H9 (cell line): ENCODE measurements around the gene SPANXA1. TPM values are rescaled to one million over a fixed set of nuclear protein-coding genes. Genes with fewer than 3 reads are reported as not detected.

Experiments used
- DNase-seq: peaks from one replicate; pipeline ENCODE4 v3.0.0-alpha.2; 2017
- H2AFZ ChIP-seq: one replicate; pipeline ENCODE4 v1.6.1; 2013; ENCODE audit warnings: mild to moderate bottlenecking, low read length, control low read depth, moderate library complexity
- H2AK5ac ChIP-seq: 2 replicates; pipeline ENCODE4 v1.6.1; 2013; ENCODE audit warnings: low read length, control low read depth, mixed read lengths; ENCODE audit not compliant: insufficient read length
- H2BK120ac ChIP-seq: one replicate; pipeline ENCODE4 v1.6.1; 2013; ENCODE audit warnings: low read depth, mild to moderate bottlenecking, low read length, control low read depth, inconsistent platforms; ENCODE audit not compliant: poor library complexity, severe bottlenecking
- H2BK12ac ChIP-seq: 2 replicates; pipeline ENCODE4 v1.6.1; 2013; ENCODE audit warnings: low read length, control low read depth, mixed read lengths, low read depth; ENCODE audit not compliant: insufficient read length
- H2BK15ac ChIP-seq: 2 replicates; pipeline ENCODE4 v1.6.1; 2013; ENCODE audit warnings: low read depth, low read length, control low read depth
- H2BK20ac ChIP-seq: one replicate; pipeline ENCODE4 v1.6.1; 2013; ENCODE audit warnings: low read depth, mild to moderate bottlenecking, low read length, control low read depth, inconsistent platforms; ENCODE audit not compliant: poor library complexity, severe bottlenecking
- H2BK5ac ChIP-seq: 2 replicates; pipeline ENCODE4 v1.6.1; 2013; ENCODE audit warnings: low read length, control low read depth, mixed read lengths; ENCODE audit not compliant: insufficient read length
- H3K14ac ChIP-seq: 2 replicates; pipeline ENCODE4 v1.6.1; 2013; ENCODE audit warnings: low read length, control low read depth; ENCODE audit not compliant: insufficient read depth
- H3K18ac ChIP-seq: 2 replicates; pipeline ENCODE4 v1.6.1; 2013; ENCODE audit warnings: low read depth, mild to moderate bottlenecking, mixed read lengths, low read length, control low read depth; ENCODE audit not compliant: insufficient read length
- H3K23ac ChIP-seq: 2 replicates; pipeline ENCODE4 v1.6.1; 2013; ENCODE audit warnings: low read length, control low read depth, mixed read lengths, low read depth; ENCODE audit not compliant: insufficient read length
- H3K23me2 ChIP-seq: 2 replicates; pipeline ENCODE4 v1.6.1; 2013; ENCODE audit warnings: low read depth, mild to moderate bottlenecking, mixed read lengths, low read length, control low read depth; ENCODE audit not compliant: insufficient read length, poor library complexity, severe bottlenecking
- H3K27ac ChIP-seq: 2 replicates; pipeline ENCODE4 v1.5.1; 2013; ENCODE audit warnings: low read length, control low read depth, mixed read lengths, low read depth; ENCODE audit not compliant: insufficient read length
- H3K27me3 ChIP-seq: 2 replicates; pipeline ENCODE4 v1.6.1; 2013; ENCODE audit warnings: low read length, control low read depth, inconsistent platforms; ENCODE audit not compliant: insufficient read depth
- H3K4ac ChIP-seq: 2 replicates; pipeline ENCODE4 v1.6.1; 2013; ENCODE audit warnings: low read depth, mild to moderate bottlenecking, control low read depth, inconsistent platforms, low read length, moderate library complexity
- H3K4me1 ChIP-seq: 2 replicates; pipeline ENCODE4 v1.6.1; 2013; ENCODE audit warnings: low read length, control low read depth, inconsistent platforms; ENCODE audit not compliant: insufficient read depth
- H3K4me2 ChIP-seq: 2 replicates; pipeline ENCODE4 v1.6.1; 2013; ENCODE audit warnings: low read length, control low read depth, mixed read lengths; ENCODE audit not compliant: insufficient read length, insufficient read depth
- H3K56ac ChIP-seq: 2 replicates; pipeline ENCODE4 v1.6.1; 2013; ENCODE audit warnings: low read depth, mild to moderate bottlenecking, mixed read lengths, low read length, control low read depth; ENCODE audit not compliant: insufficient read length
- H3K79me1 ChIP-seq: 2 replicates; pipeline ENCODE4 v1.6.1; 2013; ENCODE audit warnings: low read depth, mild to moderate bottlenecking, moderate library complexity, low read length, control low read depth, inconsistent platforms; ENCODE audit not compliant: insufficient read depth, poor library complexity, severe bottlenecking
- H3K79me2 ChIP-seq: 2 replicates; pipeline ENCODE4 v1.6.1; 2013; ENCODE audit warnings: low read length, control low read depth, inconsistent platforms; ENCODE audit not compliant: insufficient read depth
- H3K9ac ChIP-seq: 2 replicates; pipeline ENCODE4 v1.6.1; 2013; ENCODE audit warnings: low read length, control low read depth, mixed read lengths; ENCODE audit not compliant: insufficient read length; ENCODE audit errors: extremely low read depth
- H3K9me3 ChIP-seq: one replicate; pipeline ENCODE4 v1.6.1; 2013; ENCODE audit warnings: low read depth, low read length, inconsistent platforms; ENCODE audit not compliant: control insufficient read depth
- H3T11ph ChIP-seq: one replicate; pipeline ENCODE4 v1.6.1; 2013; ENCODE audit warnings: mild to moderate bottlenecking, low read length, control low read depth, inconsistent platforms
- H4K20me1 ChIP-seq: one replicate; pipeline ENCODE4 v1.6.1; 2013; ENCODE audit not compliant: control insufficient read depth, insufficient read length, insufficient read depth
- H4K5ac ChIP-seq: 2 replicates; pipeline ENCODE4 v1.6.1; 2013; ENCODE audit warnings: low read depth, mild to moderate bottlenecking, mixed read lengths, low read length, control low read depth; ENCODE audit not compliant: insufficient read length
- H4K8ac ChIP-seq: replicated peaks from 2 replicates; pipeline ENCODE4 v1.6.1; 2013; ENCODE audit warnings: low read length, control low read depth, mixed read lengths, low read depth; ENCODE audit not compliant: insufficient read length
- H4K91ac ChIP-seq: 2 replicates; pipeline ENCODE4 v1.6.1; 2013; ENCODE audit warnings: low read depth, mild to moderate bottlenecking, moderate library complexity, mixed read lengths, low read length, control low read depth; ENCODE audit not compliant: insufficient read length
- H3K27ac Mint-ChIP-seq, 3 experiments: 2 replicates in 2 of 3; 3 replicates in 1 of 3; pipeline ENCODE4 v1.8.0; 2020 to 2021; ENCODE audit warnings: mixed read lengths in 3 of 3, mild to moderate bottlenecking in 1 of 3, moderate library complexity in 1 of 3
- H3K27me3 Mint-ChIP-seq: 2 replicates; pipeline ENCODE4 v1.8.0; 2021; ENCODE audit warnings: low read depth, mild to moderate bottlenecking, moderate library complexity, mixed read lengths
- H3K36me3 Mint-ChIP-seq, 3 experiments: 2 replicates in 2 of 3; 3 replicates in 1 of 3; pipeline ENCODE4 v1.8.0; 2020 to 2021; ENCODE audit warnings: low read depth in 3 of 3, mixed read lengths in 3 of 3; ENCODE audit not compliant: insufficient read depth in 1 of 3
- H3K4me1 Mint-ChIP-seq, 2 experiments: 2 replicates each; pipeline ENCODE4 v1.8.0; 2020; ENCODE audit warnings: mixed read lengths in 2 of 2
- H3K4me3 Mint-ChIP-seq, 2 experiments: 2 replicates in 1 of 2; 3 replicates in 1 of 2; pipeline ENCODE4 v1.8.0; 2020 to 2021; ENCODE audit warnings: mild to moderate bottlenecking in 2 of 2, mixed read lengths in 2 of 2, moderate library complexity in 1 of 2
- H3K9me3 Mint-ChIP-seq, 2 experiments: 2 replicates in 1 of 2; 3 replicates in 1 of 2; pipeline ENCODE4 v1.8.0; 2020; ENCODE audit warnings: mild to moderate bottlenecking in 2 of 2, mixed read lengths in 2 of 2, moderate library complexity in 1 of 2
- CTCF ChIP-seq: fragments of 200-600 bp; sonication (generic); conservative IDR thresholded peaks from 3 replicates; pipeline ENCODE4 v1.8.0; 2021; ENCODE audit warnings: antibody characterized with exemption, mild to moderate bottlenecking
- WGBS: extraction: QIAGEN DNeasy Blood & Tissue Kit; methylation state at CpG from one replicate; pipeline ENCODE4 v1.1.7; 2013; ENCODE audit warnings: missing lambda C conversion rate, low lambda C conversion rate, mixed read lengths; ENCODE audit not compliant: insufficient read length; ENCODE audit errors: extremely low coverage; 5-methylcytosine and 5-hydroxymethylcytosine counted together
- total RNA-seq: library from RNA; stranded (reverse); gene quantifications from 2 replicates; pipeline ENCODE4 v1.2.1, GENCODE V29; 2021

The SPANXA1 gene
- total RNA-seq, 1 experiment from 2014 or later = not detected

DNA sequence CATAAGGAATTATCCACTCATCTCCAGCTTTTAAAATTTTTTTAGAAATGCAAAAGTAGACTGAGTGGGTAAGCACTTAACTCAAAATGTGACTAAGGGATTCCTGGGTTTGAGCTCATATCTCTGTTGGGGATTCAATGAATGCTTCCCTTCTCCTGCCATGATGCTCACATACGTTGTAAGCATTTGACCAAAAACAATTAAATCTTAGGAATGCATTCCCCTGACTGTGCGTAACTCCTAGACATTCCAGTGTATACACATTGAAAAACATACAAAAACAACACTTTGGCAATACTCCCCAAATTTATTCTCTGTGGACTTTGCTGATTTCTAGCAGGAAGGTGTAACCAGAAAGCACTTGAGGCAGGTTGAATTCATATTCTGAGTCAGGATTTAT lies 34.8 kb upstream of the SPANXA1 start:
- no peaks in the 10 kb centered on the region for H4K20me1 ChIP-seq
- no peak overlapping the region for H2BK20ac ChIP-seq
- H2BK120ac ChIP-seq = no peak overlapping the region
- H3K36me3 Mint-ChIP-seq = peaks cover 0 to 1% (median 0%) of the 10 kb centered on the region in 3 experiments; a peak in 2 of 7 replicates
- no peaks in the 10 kb centered on the region for H3K27me3 Mint-ChIP-seq
- no peak overlapping the region for H3K4me2 ChIP-seq
- H3K56ac ChIP-seq = no peak overlapping the region
- H3K27me3 ChIP-seq = no peaks in the 10 kb centered on the region
- no peak overlapping the region for H3K9ac ChIP-seq
- no peak overlapping the region for H3K27ac ChIP-seq
- H3K9me3 Mint-ChIP-seq = peaks cover 66 to 68% of the 10 kb centered on the region in 2 experiments
- H3K79me2 ChIP-seq = no peaks in the 10 kb centered on the region
- no peak overlapping the region for H3T11ph ChIP-seq
- no peaks in the 10 kb centered on the region for H3K23me2 ChIP-seq
- H3K79me1 ChIP-seq = no peaks in the 10 kb centered on the region
- H3K4me3 Mint-ChIP-seq = no peak overlapping the region
- no peak overlapping the region for H3K4ac ChIP-seq
- no peak for DNase-seq
- no peak overlapping the region for H2BK12ac ChIP-seq
- peaks cover 27% of the 10 kb centered on the region for H3K9me3 ChIP-seq
- no peak overlapping the region for H3K18ac ChIP-seq
- H3K14ac ChIP-seq = no peak overlapping the region
- no peak overlapping the region for H2BK5ac ChIP-seq
- no peak overlapping the region for H4K5ac ChIP-seq
- H2AFZ ChIP-seq = no peak overlapping the region
- H3K23ac ChIP-seq = no peak overlapping the region
- H2BK15ac ChIP-seq = no peak overlapping the region
- no peaks in the 10 kb centered on the region for H3K4me1 Mint-ChIP-seq
- H2AK5ac ChIP-seq = no peak overlapping the region
- H3K4me1 ChIP-seq = no peaks in the 10 kb centered on the region
- no peak overlapping the region for H4K8ac ChIP-seq
- H3K27ac Mint-ChIP-seq = no peak overlapping the region
- no peak for TF ChIP-seq CTCF
- H4K91ac ChIP-seq = no peak overlapping the region
- WGBS = no CpG with 5 or more reads among the region's 2 CpGs
